Measurements from ENCODE around the gene CHRNG. TPM values are rescaled to one million over a fixed set of nuclear protein-coding genes. Genes with fewer than 3 reads are reported as not detected.

The CHRNG gene
- polyA plus RNA-seq, 1 donor from 2014 or later: not detected

DNA sequence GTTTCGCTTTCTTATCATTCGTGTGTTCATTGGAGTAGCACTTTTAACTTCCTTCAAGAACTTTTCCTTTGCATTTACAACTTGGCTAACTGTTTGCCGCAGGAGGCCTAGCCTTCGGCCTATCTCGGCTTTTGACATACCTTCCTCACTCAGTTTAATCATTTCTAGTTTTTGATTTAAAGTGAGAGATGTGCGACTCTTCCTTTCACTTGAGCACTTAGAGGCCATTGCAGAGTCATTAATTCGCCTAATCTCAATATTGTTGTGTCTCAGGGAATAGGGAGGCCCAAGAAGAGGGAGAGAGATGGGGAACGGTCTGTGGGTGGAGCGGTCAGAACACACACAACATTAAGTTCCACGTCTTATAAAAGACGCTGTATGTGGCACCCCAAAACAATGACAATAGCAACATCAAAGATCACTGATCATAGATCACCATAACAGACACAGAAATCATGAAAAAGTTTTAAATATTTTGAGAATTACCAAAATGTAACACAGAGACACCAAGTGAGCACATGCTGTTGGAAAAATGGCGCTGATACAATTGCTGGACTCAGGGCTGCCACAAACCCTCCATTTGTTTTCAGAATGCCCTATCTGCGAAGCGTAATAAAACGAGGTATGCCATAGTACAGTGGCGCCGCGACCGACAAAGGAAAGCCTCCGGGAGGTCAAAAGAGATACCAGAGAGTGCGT, 10.3 kb downstream of the CHRNG start:
- Histone ChIP-seq H3K79me2 (replicated peaks; ENCODE audit: insufficient read depth, low read length) (peaks cover 50% of the 10 kb centered on the region), H4K20me1 (ENCODE audit: insufficient read depth) (no peaks in the 10 kb centered on the region), H3K9ac (ENCODE audit: low read length) (peak overlapping the region; percentile 97), H3K36me3 (ENCODE audit: insufficient read depth, low read length) (peaks cover 16% of the 10 kb centered on the region), H3K4me2 (ENCODE audit: low read length) (peak overlapping the region; percentile 57), H3K9me2 (ENCODE audit: insufficient read depth, low read length) (no peaks in the 10 kb centered on the region), H2AFZ (ENCODE audit: low read depth, low read length) (peak overlapping the region; percentile 99), H3K27me3 (ENCODE audit: insufficient read depth, low read depth, low read length) (no peaks in the 10 kb centered on the region), H3K4me3 (ENCODE audit: low read length) (peak overlapping the region; percentile 94), H3K27ac (ENCODE audit: low read length) (peak overlapping the region; percentile 97), H3F3A (ENCODE audit: insufficient read depth, low read length, poor library complexity, severe bottlenecking) (no peaks in the 10 kb centered on the region), H3K9me3 (ENCODE audit: low read length) (no peaks in the 10 kb centered on the region)
- TF ChIP-seq SMC3 (conservative IDR thresholded peaks at IDR 0.05; ENCODE audit: poor library complexity) (no peak), TAF1 (IDR thresholded peaks at IDR 0.05; ENCODE audit: low read depth) (no peak), RAD21 (conservative IDR thresholded peaks at IDR 0.05) (no peak), EZH2 (IDR thresholded peaks at IDR 0.05; ENCODE audit: borderline replicate concordance, insufficient read depth, low read length, poor library complexity, severe bottlenecking) (no peak), MXI1 (conservative IDR thresholded peaks at IDR 0.05; ENCODE audit: poor library complexity, severe bottlenecking) (no peak), EP300 (conservative IDR thresholded peaks at IDR 0.05; ENCODE audit: poor library complexity, severe bottlenecking) (no peak), POLR2AphosphoS5 (IDR thresholded peaks at IDR 0.05) (no peak)
- TF ChIP-seq, protein P1, sequence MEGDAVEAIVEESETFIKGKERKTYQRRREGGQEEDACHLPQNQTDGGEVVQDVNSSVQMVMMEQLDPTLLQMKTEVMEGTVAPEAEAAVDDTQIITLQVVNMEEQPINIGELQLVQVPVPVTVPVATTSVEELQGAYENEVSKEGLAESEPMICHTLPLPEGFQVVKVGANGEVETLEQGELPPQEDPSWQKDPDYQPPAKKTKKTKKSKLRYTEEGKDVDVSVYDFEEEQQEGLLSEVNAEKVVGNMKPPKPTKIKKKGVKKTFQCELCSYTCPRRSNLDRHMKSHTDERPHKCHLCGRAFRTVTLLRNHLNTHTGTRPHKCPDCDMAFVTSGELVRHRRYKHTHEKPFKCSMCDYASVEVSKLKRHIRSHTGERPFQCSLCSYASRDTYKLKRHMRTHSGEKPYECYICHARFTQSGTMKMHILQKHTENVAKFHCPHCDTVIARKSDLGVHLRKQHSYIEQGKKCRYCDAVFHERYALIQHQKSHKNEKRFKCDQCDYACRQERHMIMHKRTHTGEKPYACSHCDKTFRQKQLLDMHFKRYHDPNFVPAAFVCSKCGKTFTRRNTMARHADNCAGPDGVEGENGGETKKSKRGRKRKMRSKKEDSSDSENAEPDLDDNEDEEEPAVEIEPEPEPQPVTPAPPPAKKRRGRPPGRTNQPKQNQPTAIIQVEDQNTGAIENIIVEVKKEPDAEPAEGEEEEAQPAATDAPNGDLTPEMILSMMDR (IDR thresholded peaks at IDR 0.05; ENCODE audit: poor library complexity, severe bottlenecking): no peak
- TF ChIP-seq, protein P2, sequence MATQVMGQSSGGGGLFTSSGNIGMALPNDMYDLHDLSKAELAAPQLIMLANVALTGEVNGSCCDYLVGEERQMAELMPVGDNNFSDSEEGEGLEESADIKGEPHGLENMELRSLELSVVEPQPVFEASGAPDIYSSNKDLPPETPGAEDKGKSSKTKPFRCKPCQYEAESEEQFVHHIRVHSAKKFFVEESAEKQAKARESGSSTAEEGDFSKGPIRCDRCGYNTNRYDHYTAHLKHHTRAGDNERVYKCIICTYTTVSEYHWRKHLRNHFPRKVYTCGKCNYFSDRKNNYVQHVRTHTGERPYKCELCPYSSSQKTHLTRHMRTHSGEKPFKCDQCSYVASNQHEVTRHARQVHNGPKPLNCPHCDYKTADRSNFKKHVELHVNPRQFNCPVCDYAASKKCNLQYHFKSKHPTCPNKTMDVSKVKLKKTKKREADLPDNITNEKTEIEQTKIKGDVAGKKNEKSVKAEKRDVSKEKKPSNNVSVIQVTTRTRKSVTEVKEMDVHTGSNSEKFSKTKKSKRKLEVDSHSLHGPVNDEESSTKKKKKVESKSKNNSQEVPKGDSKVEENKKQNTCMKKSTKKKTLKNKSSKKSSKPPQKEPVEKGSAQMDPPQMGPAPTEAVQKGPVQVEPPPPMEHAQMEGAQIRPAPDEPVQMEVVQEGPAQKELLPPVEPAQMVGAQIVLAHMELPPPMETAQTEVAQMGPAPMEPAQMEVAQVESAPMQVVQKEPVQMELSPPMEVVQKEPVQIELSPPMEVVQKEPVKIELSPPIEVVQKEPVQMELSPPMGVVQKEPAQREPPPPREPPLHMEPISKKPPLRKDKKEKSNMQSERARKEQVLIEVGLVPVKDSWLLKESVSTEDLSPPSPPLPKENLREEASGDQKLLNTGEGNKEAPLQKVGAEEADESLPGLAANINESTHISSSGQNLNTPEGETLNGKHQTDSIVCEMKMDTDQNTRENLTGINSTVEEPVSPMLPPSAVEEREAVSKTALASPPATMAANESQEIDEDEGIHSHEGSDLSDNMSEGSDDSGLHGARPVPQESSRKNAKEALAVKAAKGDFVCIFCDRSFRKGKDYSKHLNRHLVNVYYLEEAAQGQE (IDR thresholded peaks at IDR 0.05; ENCODE audit: borderline replicate concordance): no peak

DNA sequence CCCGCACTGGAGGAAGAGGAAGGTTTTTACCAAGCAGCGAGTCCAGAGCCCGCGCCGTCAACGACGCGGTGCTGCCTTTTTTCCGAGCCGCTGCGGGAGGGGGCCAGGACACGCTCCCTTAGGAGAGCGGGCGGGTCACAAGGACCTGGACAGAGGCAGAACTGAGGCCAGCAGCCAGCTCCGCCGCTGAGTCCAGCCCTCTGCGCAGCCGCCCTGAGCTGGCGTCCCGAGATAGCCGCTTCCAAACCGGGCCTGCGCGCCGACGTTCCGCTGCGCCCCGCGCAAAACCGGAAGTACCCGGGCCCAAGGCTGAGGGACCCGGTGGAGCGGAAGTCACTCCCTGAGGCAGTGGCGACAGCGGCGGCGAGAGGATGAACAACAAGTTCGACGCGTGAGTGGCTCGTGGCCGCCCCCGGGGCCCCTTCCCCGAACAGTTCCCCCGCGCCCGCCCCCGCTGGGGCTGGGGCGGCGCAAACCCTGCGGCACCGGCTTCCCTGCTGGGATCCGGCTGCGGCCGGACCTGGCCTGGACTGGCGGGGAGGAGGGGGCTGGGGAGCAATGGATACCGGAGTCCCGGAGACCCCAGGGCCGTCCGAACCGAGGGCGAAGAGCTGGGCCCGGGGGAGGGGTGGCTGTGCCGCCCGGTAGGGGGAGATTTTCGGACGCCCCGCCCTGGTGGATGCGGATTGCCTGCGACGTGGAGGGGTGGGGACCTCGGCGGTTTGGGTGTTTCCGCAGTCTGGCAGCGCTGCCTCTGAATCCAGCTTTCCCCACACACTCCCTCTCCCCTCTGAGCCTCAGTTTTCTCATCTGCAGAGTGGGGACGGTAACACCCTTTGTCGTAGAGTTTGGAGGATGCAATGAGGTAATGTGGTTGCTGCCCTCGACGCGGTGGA, 11.1 kb downstream of the CHRNG start, which contains the start of the genes EIF4E2 and TIGD1:
Gene EIF4E2 (plus strand): TSS at position 336 of the 896 bp plus-strand sequence. CDS start 36 bp downstream, at position 372.
Gene TIGD1 (minus strand): TSS at position 204 of the 896 bp plus-strand sequence. CDS start 675 bp downstream, outside the sequence.
- Histone ChIP-seq H3K27me3 (ENCODE audit: insufficient read depth, low read depth, low read length) (no peaks in the 10 kb centered on the region), H3K4me3 (ENCODE audit: low read length) (peak within 1 kb of the TSS; percentile 94)

More for the DNA sequence above, 11.1 kb downstream of the CHRNG start, which contains the start of the genes EIF4E2 and TIGD1:
- Histone ChIP-seq H3K4me2 (ENCODE audit: low read length) (peak within 1 kb of the TSS; percentile 90), H3K79me2 (replicated peaks; ENCODE audit: insufficient read depth, low read length) (peaks cover 50% of the 10 kb centered on the region), H3K9me2 (ENCODE audit: insufficient read depth, low read length) (no peaks in the 10 kb centered on the region), H3K9ac (ENCODE audit: low read length) (peak within 1 kb of the TSS; percentile 97), H3F3A (ENCODE audit: insufficient read depth, low read length, poor library complexity, severe bottlenecking) (no peaks in the 10 kb centered on the region), H4K20me1 (ENCODE audit: insufficient read depth) (no peaks in the 10 kb centered on the region), H2AFZ (ENCODE audit: low read depth, low read length) (peak within 1 kb of the TSS; percentile 99), H3K9me3 (ENCODE audit: low read length) (no peaks in the 10 kb centered on the region), H3K36me3 (ENCODE audit: insufficient read depth, low read length) (peaks cover 13% of the 10 kb centered on the region), H3K27ac (ENCODE audit: low read length) (peak within 1 kb of the TSS; percentile 97)
- TF ChIP-seq POLR2AphosphoS5 (IDR thresholded peaks at IDR 0.05) (peak; percentile 95), EP300 (conservative IDR thresholded peaks at IDR 0.05; ENCODE audit: poor library complexity, severe bottlenecking) (peak; percentile 53), SMC3 (conservative IDR thresholded peaks at IDR 0.05; ENCODE audit: poor library complexity) (peak; percentile 30), TAF1 (IDR thresholded peaks at IDR 0.05; ENCODE audit: low read depth) (peak; percentile 84), RAD21 (conservative IDR thresholded peaks at IDR 0.05) (peak; percentile 39), MXI1 (conservative IDR thresholded peaks at IDR 0.05; ENCODE audit: poor library complexity, severe bottlenecking) (peak; percentile 85), EZH2 (IDR thresholded peaks at IDR 0.05; ENCODE audit: borderline replicate concordance, insufficient read depth, low read length, poor library complexity, severe bottlenecking) (no peak)
- TF ChIP-seq, protein P2 (IDR thresholded peaks at IDR 0.05; ENCODE audit: borderline replicate concordance): peak; percentile 91
- TF ChIP-seq, protein P1 (IDR thresholded peaks at IDR 0.05; ENCODE audit: poor library complexity, severe bottlenecking): peak; percentile 69

Measured in neural cell (in vitro differentiated cells).